Measurements from ENCODE around the gene ITGA11.

Gene ITGA11

GRCh38 chr15:68389936-68390817, 41.8 kb downstream of the ITGA11 start:
- peak; percentile 68 for DNase-seq

GRCh38 chr15:68389041-68389930, 42.7 kb downstream of the ITGA11 start:
- DNase-seq = no peak

GRCh38 chr15:68387381-68388143, 44.4 kb downstream of the ITGA11 start:
- DNase-seq = no peak

- DNase-seq = no peak
These were observed 45.2 kb downstream of the ITGA11 start for GRCh38 chr15:68386587-68387288.

- no peak for DNase-seq
These were observed 46.0 kb downstream of the ITGA11 start for GRCh38 chr15:68385671-68386586.

GRCh38 chr15:68385240-68385561, 46.8 kb downstream of the ITGA11 start:
- no peak for DNase-seq

GRCh38 chr15:68384451-68385239, 47.3 kb downstream of the ITGA11 start:
- DNase-seq = peak; percentile 96

GRCh38 chr15:68383161-68384074, 48.5 kb downstream of the ITGA11 start:
- peak; percentile 35 for DNase-seq

GRCh38 chr15:68382286-68383007, 49.5 kb downstream of the ITGA11 start:
- DNase-seq = peak; percentile 28

GRCh38 chr15:68380456-68380855, 51.5 kb downstream of the ITGA11 start:
- no peak for DNase-seq

GRCh38 chr15:68379759-68380290, 52.1 kb downstream of the ITGA11 start:
- no peak for DNase-seq

- no peak for DNase-seq
These were observed 52.8 kb downstream of the ITGA11 start for GRCh38 chr15:68379058-68379758.

- DNase-seq = no peak
These were observed 53.4 kb downstream of the ITGA11 start for GRCh38 chr15:68378595-68378994.

GRCh38 chr15:68377766-68378165, 54.2 kb downstream of the ITGA11 start:
- DNase-seq = no peak

GRCh38 chr15:68376447-68377060, 55.4 kb downstream of the ITGA11 start:
- no peak for DNase-seq

GRCh38 chr15:68375716-68376220, 56.2 kb downstream of the ITGA11 start:
- no peak for DNase-seq

GRCh38 chr15:68375191-68375631, 56.8 kb downstream of the ITGA11 start:
- no peak for DNase-seq
